D721Med (cell line): Measurements from ENCODE around the gene APC2.

ENCODE experiments used
- DNase-seq: peaks from one replicate; pipeline ENCODE4 v3.0.0; 2011; ENCODE audit warnings: low spot score; ENCODE audit not compliant: insufficient read length
- FAIRE-seq: peaks from 2 replicates; lab custom pipeline; 2011; peaks lifted over from hg19 to GRCh38; lab: Jason Lieb, UNC
- CTCF ChIP-seq: IDR thresholded peaks from 2 replicates; pipeline ENCODE4 v1.5.1; 2012; ENCODE audit warnings: mild to moderate bottlenecking, control low read depth; ENCODE audit not compliant: insufficient read depth; ENCODE audit errors: missing control alignments

The APC2 gene

GRCh38 chr19:1445932-1446712, 3.8 kb upstream of the APC2 start:
- TF ChIP-seq CTCF: no peak
- DNase-seq (peak; percentile 93), FAIRE-seq (no peak)

GRCh38 chr19:1446713-1447481, 3.0 kb upstream of the APC2 start:
- FAIRE-seq (no peak), DNase-seq (no peak)
- no peak for TF ChIP-seq CTCF

- TF ChIP-seq CTCF: no peak
- FAIRE-seq (no peak), DNase-seq (no peak)
Observed at GRCh38 chr19:1447504-1447903, 2.4 kb upstream of the APC2 start.

GRCh38 chr19:1447944-1448343, 2.0 kb upstream of the APC2 start:
- DNase-seq (no peak), FAIRE-seq (no peak)
- no peak for TF ChIP-seq CTCF

GRCh38 chr19:1450735-1451731, 1.1 kb downstream of the APC2 start:
- FAIRE-seq: no peak
- no peak for DNase-seq
- no peak for TF ChIP-seq CTCF

- TF ChIP-seq CTCF: no peak
- no peak for DNase-seq
- FAIRE-seq: no peak
Observed at GRCh38 chr19:1451916-1452801, 2.2 kb downstream of the APC2 start.
